ENCODE measurements around the gene ATP8B3.
A peak's percentile ranks its signal among the peaks of the same experiment; 100 is the strongest.

The ATP8B3 gene

DNA sequence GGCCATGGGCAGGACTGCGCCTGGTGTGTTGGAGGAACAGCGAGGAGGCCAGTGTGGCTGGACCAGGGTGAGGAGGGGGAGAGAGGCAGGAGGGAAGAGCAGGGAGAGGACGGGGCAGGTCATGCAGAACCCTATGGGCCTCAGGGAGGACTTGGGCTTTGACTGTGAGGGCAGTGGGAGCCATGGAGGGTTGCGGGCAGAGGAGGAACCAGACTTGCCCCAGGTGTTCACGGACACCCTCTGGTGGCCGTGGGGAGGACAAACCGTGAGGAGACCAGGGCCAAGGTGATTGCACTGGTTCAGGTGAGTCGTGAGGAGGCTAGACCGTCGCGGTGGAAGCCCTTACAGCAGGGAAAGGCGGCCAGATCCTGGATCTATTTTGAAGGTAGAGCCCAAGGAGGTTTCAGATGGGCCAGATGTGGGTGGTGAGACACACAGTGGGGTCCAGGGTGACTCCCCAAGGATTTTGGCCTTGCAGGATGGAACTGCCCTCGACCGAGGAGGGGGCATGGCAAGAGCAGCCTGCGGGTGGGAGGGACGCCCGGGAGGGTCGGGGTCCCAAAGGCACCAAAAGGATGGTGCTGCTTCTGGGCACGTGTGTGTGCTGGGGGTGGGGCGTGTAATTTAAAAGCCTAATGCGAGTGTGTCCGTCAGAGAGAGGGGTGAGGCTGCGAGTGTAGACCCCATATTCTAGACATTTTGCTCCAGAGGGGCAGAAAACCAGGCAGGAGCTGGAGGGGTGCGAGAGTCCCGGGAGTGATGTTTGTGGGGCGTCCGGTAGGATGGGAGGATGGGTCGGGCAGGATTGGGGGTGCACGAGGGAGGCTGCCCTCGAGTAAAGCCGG, 39.0 kb upstream of the ATP8B3 start:
- no peak for DNase-seq (ENCODE audit: low read depth in 1 of 2, low spot score in 1 of 2)

DNA sequence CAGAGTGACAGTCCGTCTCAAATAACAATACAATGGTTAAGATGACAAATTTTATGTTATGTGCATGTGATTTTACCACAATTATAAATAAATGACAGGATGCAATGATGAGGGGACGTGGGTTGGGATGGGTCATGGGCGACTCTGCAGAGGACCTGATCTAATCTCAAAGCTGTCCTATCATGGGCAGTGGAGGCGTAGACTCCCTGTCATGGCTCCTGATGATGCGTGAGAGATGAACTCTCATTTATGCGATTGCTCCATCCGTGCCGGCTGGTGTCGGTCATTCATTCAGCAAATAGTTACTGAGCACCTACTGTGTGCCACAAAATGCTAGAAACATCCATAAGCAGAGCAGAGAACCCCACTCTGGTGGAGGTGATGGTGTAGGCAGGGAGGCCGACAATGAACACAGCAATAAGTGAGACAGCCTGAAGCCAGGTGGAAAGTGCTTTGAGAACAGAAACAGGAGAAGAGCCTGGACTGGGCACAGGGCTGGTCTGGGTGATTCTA, 37.9 kb upstream of the ATP8B3 start:
- DNase-seq (ENCODE audit: low read depth in 1 of 2, low spot score in 1 of 2) = no peak

DNA sequence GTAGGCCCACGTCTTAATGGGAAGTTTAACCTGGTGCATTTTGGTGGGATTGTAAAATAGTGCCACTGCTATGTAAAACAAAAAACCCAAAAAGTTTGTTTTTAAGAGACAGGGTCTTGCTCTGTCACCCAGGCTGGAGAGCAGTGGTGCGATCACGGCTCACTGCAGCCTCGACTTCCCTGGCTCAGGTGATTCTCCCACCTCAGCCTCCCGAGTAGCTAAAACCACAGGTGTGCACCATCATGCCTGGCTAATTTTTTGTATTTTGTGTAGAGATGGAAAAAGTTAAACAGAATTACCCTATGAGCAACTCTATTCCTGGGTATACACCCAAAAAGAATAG, 37.0 kb upstream of the ATP8B3 start:
- DNase-seq (ENCODE audit: low read depth in 1 of 2, low spot score in 1 of 2) = no peak

DNA sequence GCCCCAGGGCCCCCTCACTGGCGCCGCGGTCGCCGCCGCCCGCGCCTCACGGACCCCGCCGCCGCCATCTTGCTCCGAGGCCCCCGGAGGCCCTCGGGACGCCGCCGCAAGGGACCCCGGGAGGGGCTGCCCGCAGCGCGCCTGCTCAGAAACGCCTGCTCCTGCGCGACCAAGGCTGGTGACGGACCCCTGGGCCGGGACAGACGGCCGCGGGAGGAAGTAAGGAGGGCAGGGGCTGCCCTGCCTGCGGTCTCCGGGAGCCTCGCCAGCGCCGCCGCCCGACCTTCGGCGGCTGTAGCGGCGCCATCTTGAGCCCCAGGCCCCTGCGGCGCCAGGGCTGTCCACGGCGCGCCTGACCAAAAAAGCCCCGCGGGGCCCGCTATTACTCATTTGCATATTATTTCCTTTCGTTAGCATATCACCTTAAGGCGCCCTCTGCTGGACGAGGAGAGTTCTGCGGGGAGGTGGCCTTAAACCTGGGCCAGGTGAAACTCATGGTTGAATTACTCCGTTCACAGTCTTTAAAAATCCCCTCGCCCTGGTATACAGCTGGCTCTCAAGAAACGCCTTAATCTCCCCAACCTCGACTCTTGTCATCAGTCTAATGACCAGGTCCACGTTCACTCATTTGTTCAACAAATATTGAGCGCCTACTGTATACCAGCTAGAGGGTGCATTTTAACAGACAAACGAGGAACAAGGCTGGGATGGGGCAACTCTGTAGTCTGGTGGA, 36.5 kb upstream of the ATP8B3 start, which contains the start of gene REXO1:
TSS of gene REXO1 (minus strand) at position 85 of the 733 bp plus-strand sequence. CDS start 125 bp downstream, outside the sequence.
- DNase-seq (ENCODE audit: low read depth in 1 of 2, low spot score in 1 of 2) = peak; percentile 95 to 97

DNA sequence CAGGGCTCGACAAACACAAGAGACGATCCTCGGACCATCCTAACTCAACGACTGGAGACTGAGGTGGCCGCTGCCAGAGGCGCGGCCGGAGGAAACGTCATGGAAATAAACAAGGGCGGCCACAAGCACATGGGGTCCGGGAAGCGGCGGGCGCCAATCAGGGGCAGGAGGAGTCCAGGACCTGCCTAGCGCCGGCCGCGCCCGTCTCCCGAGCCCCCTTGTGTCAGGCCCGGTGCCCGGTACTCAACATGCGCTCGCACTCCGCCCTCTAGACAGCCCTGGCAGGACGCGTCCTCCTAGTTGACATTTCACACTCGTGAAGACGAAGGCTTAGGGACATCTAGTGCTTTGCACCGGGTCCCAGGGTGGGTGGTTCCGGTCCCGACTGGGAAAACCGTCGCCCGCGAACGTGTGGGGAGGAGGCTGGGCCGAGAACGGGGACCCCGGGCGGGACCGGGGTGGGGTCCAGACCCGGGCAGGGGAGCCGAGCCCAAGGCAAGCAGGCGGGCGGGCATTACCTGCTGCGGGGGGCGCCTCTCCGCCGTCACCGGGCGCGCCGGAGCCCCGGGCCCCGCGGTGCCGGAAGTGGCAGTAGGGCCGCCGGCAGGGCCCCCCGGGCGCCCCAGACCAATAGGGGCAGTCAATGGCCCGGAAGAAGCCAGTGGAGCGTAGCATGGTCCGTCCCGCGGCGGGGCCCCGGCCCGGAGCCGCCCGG, 35.8 kb upstream of the ATP8B3 start:
- no peak for DNase-seq (ENCODE audit: low read depth in 1 of 2, low spot score in 1 of 2)

DNA sequence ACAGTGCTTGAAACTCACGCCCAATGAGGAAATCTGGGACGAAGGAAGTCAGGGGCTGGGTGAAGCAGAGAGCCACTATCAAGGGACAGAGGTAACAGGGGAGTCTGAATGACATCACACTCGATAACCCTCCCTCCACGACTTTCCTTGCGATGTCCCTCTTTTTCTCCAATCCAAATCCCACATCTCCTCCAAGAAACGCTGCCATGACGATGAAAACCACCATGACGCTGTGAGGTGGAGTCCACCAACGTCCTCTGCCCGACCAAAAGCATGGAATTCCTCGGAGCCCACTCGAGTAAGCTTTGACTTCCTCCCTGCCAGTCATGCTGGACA, 35.2 kb upstream of the ATP8B3 start:
- no peak for DNase-seq (ENCODE audit: low read depth in 1 of 2, low spot score in 1 of 2)

DNA sequence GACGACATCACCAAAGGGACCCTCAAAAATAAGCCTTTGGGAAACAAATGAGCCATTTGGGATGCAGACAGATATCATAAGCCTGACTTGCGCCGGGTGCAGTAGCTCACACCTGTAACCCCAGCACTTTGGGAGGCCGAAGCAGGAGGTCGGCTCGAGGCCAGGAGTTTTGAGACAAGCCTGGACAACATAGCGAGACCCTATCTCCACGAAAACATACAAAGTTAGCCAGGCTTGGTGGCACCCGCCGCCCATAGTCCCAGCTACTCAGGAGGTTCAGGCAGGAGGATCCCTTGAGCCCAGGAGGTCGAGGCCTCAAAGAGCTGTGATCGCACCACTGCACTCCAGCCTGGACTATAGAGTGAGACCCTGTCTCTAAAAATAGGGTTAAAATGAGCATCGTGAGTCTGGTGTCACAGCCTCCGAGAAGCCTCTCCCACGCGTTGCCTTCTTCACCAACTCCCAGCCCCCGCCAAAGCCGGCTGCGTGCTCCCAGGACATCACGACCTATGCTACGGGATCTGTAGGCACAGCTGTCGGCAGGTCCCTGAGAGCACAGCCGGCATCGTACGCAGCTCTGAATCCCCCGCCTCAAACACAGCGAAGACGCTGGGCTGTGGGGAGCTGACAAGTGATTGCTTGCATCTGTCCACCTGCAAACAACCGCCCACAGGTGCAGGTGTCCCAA, 34.6 kb upstream of the ATP8B3 start:
- DNase-seq (ENCODE audit: low read depth in 1 of 2, low spot score in 1 of 2) = no peak

DNA sequence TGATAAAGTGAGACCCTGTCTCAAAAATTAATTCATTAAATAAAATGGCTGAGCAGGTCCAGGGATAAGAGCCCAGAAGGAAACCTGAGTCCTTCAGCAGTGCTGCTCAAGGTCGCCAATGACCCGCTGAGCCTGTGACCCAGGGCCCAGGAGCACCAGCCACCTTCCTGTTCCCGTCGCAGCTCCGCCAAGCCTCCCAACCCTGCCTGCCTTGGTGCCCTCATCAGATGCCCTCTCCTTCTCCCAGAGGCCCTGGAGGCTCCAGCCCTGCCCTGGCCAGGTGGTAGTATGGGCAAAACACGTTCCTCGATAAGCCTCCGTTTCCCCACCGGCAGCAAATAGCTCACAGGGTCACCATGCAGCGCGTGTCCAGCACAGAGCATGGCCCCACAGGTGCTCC, 33.6 kb upstream of the ATP8B3 start:
- DNase-seq (ENCODE audit: low read depth in 1 of 2, low spot score in 1 of 2) = no peak

DNA sequence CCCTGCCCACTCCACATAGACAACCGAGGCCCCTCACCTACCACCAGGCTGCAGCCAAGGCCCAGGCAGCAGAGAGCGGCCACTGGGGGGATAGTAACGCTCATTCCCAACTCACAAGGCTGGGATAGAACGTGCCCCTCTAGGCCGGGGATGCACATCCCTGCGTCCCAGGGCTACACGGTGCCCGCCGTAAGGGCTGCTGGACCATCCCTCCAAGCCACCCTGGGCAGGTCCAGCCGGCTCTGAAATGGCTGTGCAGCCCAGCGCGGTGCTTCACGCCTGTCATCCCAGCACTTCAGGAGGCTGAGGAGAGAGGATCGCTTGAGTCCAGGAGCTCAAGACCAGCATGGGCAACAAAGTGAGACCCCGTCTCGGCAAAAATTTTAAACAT, 33.0 kb upstream of the ATP8B3 start:
- no peak for DNase-seq (ENCODE audit: low read depth in 1 of 2, low spot score in 1 of 2)

DNA sequence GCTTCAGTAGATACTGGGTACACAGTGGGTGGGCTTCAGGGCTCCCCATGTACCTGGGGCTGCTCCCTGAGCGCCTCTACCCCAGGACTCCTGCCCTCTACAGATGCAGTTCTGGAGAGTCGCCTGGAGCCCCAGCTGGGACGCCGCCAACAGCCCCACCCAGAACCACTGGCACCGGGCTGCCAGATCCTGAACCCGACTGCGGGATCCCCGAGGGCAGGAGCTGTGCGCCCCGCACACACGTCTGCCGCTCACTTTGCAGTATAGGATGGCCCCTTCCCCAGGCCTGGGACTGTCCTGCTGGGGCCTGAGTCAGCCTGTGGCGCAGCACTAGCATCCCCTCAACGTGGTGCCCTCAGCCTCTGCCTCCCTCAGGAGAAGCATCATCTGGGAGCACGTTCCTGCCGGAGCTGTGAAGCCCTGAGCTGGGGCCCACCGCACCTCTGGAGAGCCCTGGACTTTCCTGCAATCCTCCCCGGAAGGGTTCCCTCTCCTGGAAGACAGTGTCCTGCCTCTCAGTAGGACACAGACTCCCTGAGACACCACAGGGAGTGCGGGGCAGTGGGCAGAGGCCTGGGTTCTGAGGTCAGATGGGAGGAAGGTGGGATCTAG, 32.5 kb upstream of the ATP8B3 start:
- DNase-seq (ENCODE audit: low read depth in 1 of 2, low spot score in 1 of 2) = no peak

DNA sequence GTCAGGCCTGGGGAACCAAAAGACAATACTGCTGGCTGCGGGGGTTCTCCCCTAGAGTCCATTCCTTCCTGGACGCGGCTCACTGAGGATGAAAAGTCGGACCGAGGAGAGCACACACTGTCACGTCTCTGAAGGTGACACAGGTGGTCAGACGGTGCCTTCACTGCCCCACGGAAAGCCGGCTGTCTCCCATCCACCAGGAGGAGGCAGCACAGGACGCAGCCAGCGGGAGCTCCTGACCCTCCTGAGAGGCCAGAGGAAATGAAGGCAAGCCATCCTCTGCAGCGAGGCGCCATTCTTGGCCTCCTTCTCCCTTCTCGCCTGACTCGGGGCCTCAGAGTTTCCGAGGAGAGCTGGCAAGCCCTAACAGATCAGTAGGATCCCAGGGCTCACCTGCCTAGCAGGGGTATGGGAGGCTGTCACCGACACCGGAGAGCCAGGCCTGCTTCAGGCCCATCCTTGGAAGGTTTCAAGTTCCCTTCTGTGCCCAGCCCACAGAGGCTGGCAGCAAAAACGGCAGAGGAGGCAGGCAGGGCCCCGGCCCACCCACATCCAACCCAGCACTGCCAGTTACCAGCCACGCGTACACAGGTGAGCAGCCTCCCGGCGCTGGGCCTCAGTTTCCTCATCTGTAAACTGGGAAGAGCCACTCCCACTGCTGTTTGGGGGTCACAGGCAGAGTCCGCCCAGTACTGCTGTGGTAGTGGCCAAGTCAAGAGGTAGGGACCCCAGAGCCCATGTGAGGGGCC, 31.7 kb upstream of the ATP8B3 start:
- DNase-seq (ENCODE audit: low read depth in 1 of 2, low spot score in 1 of 2) = no peak

DNA sequence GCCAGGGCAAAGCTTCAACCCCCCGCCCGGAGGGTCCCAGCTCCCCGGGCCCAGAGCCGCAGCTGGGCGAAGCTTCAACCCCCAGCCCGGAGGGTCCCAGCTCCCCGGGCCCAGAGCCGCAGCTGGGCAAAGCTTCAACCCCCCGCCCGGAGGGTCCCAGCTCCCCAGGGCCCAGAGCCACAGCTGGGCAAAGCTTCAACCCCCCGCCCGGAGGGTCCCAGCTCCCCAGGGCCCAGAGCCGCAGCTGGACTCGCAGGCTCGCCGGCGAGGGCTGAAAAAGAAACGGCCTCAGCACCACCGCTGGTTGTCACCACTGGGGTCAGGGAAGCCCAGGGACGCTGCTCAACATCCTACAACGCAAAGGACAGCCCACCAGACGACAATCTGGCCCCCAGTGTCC, 31.0 kb upstream of the ATP8B3 start:
- no peak for DNase-seq (ENCODE audit: low read depth in 1 of 2, low spot score in 1 of 2)

DNA sequence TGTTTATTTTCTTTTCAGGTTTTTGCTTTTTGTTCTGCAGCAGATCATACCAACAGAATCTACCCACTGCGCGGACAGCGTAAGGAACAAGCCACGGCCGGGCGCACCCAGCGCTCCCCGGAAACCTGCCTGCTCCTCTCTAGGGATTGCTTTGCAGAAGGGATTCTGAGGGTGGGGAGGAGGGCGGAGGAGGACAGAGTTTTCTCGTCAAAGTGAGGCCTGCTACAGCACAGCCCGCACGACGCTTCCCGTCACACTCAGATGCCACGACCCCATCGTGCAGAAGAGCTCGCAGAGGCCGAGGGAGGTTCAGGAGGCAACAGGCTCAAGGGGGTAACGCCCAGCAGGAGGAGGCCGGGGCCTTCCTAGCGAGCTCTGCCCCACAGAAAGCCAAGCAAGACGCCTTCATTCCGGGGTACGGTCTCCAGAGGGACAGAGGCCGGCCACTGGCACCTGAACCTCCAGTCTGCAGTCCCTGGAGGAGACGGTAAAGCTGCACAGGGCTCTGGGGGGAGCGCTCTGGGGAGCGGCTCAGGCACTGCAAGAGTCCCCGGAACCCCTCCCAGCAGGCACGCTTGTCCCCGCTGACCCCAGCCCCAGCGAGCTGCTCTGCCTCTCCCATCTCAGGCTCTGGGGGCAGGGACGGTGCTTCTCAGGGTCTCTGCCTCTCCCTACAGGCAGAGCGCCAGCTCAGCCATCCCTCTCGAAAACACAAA, 29.3 kb upstream of the ATP8B3 start:
- no peak for DNase-seq (ENCODE audit: low read depth in 1 of 2, low spot score in 1 of 2)

DNA sequence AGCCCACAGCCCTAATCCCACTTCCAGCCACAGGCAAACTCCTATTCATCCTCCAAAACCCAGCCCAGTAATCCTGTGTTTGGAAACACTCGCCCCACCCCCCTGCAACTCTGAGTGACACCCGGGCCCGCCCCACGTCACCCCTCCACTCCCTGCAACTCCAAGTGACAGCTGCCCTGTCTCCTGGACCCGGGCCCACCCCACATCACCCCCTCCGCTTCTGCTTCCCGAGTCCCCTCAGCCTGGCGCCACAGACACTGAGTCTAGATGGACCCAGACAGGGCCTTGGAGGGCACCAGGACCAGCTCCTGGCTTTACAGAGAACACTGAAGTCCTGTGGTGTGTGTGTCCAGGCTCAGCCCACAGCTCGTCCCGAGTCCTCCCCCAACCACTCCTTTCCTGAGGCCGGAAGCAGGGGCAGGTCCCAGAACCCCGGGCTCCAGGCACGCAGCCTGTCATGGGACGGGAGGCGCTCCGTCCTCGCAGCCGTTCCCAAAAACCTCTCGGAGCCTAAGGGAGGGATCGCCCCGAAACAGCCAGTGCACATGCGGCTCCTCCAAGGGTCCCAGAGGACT, 28.6 kb upstream of the ATP8B3 start:
- no peak for DNase-seq (ENCODE audit: low read depth in 1 of 2, low spot score in 1 of 2)

DNA sequence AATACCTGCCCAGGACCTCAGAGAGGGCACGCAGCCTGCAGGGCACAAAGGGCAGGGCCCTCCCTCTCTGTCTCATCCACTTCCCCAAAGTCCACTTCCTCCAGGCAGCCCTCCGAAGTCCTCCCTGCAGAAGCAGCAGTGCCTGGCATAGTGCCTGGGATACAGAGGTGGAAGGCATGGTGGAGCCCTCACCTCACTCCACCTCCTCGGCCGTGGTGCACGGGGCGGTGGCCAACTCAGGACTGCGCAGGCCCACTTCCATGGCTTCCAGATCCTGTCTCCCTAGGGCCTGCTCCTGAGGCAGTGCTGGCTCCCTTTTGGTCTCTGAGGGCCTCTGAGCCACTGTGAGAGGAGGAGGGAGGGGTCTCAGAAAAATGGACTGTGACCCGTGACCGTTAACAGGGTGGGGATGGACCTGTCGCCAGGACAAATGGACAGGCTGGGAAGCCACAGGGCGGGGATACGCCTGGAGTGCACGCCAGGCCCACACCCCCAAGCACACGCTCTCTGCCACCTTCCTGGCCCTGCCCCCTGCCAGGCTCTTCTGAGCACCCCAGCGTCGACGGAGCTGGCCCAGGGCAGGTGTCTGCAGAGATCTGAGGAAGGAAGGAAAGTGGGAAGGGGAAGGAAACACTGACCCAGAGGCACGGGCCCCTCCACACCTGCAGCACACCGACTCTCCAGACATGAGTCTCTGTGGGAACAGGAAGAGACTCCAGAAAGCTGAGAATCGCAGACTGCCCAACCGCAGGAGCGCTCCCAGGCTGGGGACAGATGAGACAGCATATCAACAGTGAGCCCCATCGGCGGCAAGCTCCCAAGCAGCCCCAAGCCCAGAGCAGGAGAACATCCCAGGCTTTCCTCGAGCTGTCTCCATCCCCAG, 27.8 kb upstream of the ATP8B3 start:
- no peak for DNase-seq (ENCODE audit: low read depth in 1 of 2, low spot score in 1 of 2)

DNA sequence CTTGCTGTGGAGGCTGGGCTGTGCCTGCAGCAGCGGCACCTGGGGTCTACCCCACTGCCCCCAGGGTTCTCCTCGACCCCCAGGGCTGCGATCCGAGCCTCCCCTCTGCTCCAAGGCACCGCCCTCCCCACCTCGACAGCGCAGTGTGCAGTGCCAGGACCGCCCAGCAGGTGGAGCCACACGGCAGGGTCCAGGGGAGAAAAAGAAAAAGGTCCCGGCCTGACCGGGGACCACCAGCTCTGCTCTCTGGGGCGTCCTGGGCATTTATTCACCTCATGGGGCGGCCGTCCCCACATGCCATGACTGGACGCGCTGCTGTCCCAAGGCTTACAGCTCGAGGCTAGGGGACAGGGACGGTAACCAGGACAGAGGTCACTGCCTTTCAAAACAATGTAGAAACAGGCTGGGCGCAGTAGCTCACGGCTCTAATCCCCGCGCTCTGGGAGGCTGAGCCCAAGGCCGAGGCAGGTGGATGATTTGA, 25.6 kb upstream of the ATP8B3 start:
- peak; percentile 37 to 45 for DNase-seq (ENCODE audit: low read depth in 1 of 2, low spot score in 1 of 2)

DNA sequence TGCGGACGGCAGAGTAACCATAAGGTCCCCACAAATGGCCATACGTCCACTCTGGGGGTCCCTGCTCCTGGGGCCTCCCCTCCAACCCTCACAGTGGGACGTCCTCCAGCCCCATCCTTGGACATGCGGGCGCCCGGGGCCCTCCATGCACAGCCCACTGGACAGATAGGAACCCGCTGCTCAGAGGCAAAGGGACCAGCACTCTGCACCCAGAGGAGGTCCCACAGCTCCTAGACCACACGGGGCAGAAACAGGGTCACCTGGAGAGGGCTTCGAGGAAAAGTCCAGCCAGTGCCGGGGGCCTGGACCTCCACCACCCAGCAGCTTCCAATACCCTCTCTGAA, 25.1 kb upstream of the ATP8B3 start:
- DNase-seq (ENCODE audit: low read depth in 1 of 2, low spot score in 1 of 2) = no peak

Measured in activated T-helper 1 cell treated with anti-CD3 and anti-CD28 coated beads, Interleukin-2, amount 50 U/mL, for 16 hours (primary cell).